GM12873 (cell line): ENCODE measurements around the gene KRT8.

Experiments used
- CTCF ChIP-seq: IDR thresholded peaks from 2 replicates; pipeline ENCODE4 v1.5.1; 2012; ENCODE audit warnings: low read depth, mild to moderate bottlenecking, moderate library complexity, low read length, control low read depth; ENCODE audit not compliant: insufficient read depth; ENCODE audit errors: missing control alignments

Gene KRT8

GRCh38 chr12:52907092-52907810, 2.4 kb upstream of the KRT8 start:
- no peak for TF ChIP-seq CTCF

GRCh38 chr12:52906191-52906601, 1.3 kb upstream of the KRT8 start:
- TF ChIP-seq CTCF, result no peak

- TF ChIP-seq CTCF, result no peak
These were observed 894 bp downstream of the KRT8 start for GRCh38 chr12:52903855-52904508.

- TF ChIP-seq CTCF, result no peak
These were observed 1.5 kb downstream of the KRT8 start for GRCh38 chr12:52903285-52903854.

- no peak for TF ChIP-seq CTCF
These were observed 2.9 kb downstream of the KRT8 start for GRCh38 chr12:52901715-52902541.

- no peak for TF ChIP-seq CTCF
These were observed 3.8 kb downstream of the KRT8 start for GRCh38 chr12:52900896-52901714.
